Measurements from ENCODE around the gene EPHA1.
A peak's percentile ranks its signal among the peaks of the same experiment; 100 is the strongest.

The EPHA1 gene

DNA sequence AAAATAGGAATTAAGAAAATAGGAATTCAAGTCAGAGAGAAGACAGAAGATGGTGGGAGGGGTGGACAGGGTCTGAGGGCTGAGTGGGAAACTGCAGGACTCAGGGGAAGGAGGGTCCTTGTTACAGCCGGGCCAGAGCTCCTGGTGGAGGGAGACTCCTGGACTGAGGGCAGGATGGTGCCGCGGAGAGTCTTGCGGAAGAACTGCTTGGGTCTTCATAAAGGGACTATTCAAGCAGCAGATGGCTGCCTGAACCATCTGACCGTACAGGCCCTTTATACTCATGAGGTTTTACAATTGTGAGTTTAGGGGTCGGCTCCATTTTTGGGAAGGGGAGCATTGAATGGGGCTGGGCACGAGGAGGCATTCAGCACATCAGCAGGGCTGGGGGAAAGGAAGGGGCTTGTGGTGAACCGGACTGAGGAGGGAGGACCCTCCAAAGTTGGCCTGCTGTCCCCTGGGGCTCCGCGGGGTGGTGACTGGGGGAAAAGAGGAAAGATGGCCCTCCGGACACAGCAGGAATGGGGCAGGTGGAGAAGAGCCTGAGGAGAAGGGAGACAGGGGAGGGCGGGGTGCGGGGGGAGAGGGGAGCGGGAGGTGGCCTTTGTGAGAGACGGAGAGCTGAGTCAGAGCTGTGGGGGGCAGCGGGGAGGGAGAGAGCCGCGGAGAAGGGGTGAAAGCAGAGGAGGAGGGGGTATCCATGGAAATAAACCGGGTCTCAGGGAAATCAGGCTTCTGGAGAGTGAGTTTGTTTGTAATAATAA is 47.7 kb downstream of the EPHA1 start:
- WGBS (ENCODE audit: insufficient coverage, insufficient read length), result no CpG with 5 or more reads among the region's 19 CpGs
- H3K27ac ChIP-seq (ENCODE audit: low read length), result no peak overlapping the region
- H3K4me1 ChIP-seq (ENCODE audit: control insufficient read depth, insufficient read depth, low read length), result no peaks in the 10 kb centered on the region; the same call in 1 of the 2 replicates
- H3K27me3 ChIP-seq (ENCODE audit: control insufficient read depth, insufficient read depth, low read length), result 0 out of 2 replicates have a peak, but pooled peaks cover 2% of the 10 kb centered on the region
- H3K36me3 ChIP-seq (ENCODE audit: control insufficient read depth, insufficient read depth, low read length), result peaks cover 14% of the 10 kb centered on the region; the same call in 1 of the 2 replicates
- H3K4me3 ChIP-seq (ENCODE audit: low read length), result peak overlapping the region; percentile 84; the same call in 1 of the 2 replicates
- no peaks in the 10 kb centered on the region for H3K9me3 ChIP-seq (ENCODE audit: control insufficient read depth, insufficient read depth, low read length)
- DNase-seq (ENCODE audit: low read depth, low spot score), result no peak

DNA sequence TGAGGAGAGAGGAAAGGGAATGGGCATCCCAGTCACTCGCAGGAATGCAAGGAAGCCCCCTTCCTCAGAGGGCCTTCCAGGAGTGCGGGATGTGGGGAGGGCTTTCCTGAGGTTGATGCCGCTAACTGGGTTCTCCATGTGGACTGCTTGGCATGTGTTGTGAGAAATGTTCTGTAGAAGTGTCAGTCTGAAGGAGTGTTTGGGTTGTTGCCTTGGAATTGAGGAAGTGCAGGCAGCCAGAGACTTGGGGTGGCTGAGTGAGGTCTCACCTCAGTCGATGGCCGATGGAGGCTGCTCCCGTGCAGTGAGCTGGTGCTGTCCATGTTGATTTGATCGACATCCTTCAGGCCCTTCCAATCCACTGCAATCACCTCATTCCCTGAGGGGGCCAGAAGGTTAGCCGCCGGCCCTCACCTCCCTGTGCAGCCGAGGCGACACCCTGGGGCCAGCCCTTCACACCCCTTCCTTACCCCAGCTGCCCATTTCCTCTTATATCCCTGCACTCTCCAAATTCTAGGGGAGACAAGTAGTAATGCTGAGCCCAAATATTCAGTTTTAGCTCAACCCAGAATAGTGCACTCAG is 48.8 kb downstream of the EPHA1 start:
- no peaks in the 10 kb centered on the region; the same call in none of the 2 replicates for H3K4me1 ChIP-seq (ENCODE audit: control insufficient read depth, insufficient read depth, low read length)
- H3K36me3 ChIP-seq (ENCODE audit: control insufficient read depth, insufficient read depth, low read length), result peaks cover 17% of the 10 kb centered on the region; the same call in 1 of the 2 replicates
- H3K9me3 ChIP-seq (ENCODE audit: control insufficient read depth, insufficient read depth, low read length), result no peaks in the 10 kb centered on the region
- H3K27ac ChIP-seq (ENCODE audit: low read length), result no peak overlapping the region
- H3K4me3 ChIP-seq (ENCODE audit: low read length), result no peak overlapping the region
- 0 out of 2 replicates have a peak, but pooled peaks cover 2% of the 10 kb centered on the region for H3K27me3 ChIP-seq (ENCODE audit: control insufficient read depth, insufficient read depth, low read length)
- no peak for DNase-seq (ENCODE audit: low read depth, low spot score)
- WGBS (ENCODE audit: insufficient coverage, insufficient read length), result no CpG with 5 or more reads among the region's 11 CpGs

DNA sequence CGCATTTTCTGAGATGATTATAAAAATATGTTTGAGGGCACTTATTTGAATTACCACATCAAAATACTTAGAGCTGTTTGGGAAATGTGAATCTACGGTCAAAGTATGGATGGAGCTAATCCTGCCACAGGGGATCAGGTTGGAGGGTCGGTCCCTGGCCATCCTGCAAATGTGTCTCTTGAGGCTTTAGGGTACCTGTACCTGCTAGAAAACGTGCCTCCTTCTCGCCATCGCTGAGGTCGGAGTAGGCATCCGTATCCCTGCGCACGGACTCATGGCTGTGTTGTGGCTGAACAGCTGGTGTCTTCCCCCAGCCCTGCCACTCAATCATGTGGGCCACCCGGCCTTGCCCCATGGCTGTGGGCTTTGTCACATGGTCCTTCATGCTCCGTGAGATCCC is 50.0 kb downstream of the EPHA1 start:
- DNase-seq (ENCODE audit: low read depth, low spot score), result no peak
- Histone ChIP-seq H3K4me1 (ENCODE audit: control insufficient read depth, insufficient read depth, low read length) (no peaks in the 10 kb centered on the region; the same call in none of the 2 replicates), H3K27me3 (ENCODE audit: control insufficient read depth, insufficient read depth, low read length) (0 out of 2 replicates have a peak, but pooled peaks cover under 1% of the 10 kb centered on the region), H3K9me3 (ENCODE audit: control insufficient read depth, insufficient read depth, low read length) (no peaks in the 10 kb centered on the region), H3K27ac (ENCODE audit: low read length) (no peak overlapping the region), H3K4me3 (ENCODE audit: low read length) (no peak overlapping the region), H3K36me3 (ENCODE audit: control insufficient read depth, insufficient read depth, low read length) (peaks cover 17% of the 10 kb centered on the region; the same call in 1 of the 2 replicates)
- no CpG with 5 or more reads among the region's 12 CpGs for WGBS (ENCODE audit: insufficient coverage, insufficient read length)

DNA sequence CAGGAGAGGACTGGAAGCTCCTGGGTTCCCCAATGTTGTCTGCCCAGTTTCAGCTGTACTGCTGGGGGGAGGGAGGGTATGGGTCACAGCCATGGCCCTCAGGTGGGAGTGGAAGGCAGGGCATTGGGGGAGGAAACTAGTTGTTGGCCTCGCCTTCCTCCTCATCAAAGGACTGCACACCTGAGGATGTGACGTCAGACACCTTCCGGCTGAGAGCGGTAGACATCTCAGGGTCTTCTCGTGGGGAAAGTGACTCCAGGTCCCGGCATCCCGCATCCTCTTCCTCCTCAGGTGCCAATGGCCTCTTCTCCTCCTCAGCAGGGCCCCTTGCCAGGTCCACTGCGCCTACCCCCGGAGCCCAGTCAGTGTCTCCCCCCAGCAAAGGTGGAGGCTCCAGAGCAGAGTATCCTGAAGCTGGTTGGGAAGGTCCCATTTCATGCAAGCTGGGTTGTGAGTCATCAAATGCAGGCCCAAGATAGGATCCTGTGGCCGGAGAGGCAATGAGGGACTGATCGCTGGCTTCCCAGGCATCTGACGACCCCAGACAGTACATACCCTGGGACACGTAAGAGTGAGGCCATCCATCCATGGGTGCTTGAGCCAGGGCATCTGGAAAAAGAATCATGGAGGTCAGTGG is 52.1 kb downstream of the EPHA1 start:
- Histone ChIP-seq H3K4me1 (ENCODE audit: control insufficient read depth, insufficient read depth, low read length) (peaks cover 2% of the 10 kb centered on the region; the same call in 1 of the 2 replicates), H3K27me3 (ENCODE audit: control insufficient read depth, insufficient read depth, low read length) (no peaks in the 10 kb centered on the region), H3K27ac (ENCODE audit: low read length) (no peak overlapping the region), H3K4me3 (ENCODE audit: low read length) (no peak overlapping the region), H3K9me3 (ENCODE audit: control insufficient read depth, insufficient read depth, low read length) (no peaks in the 10 kb centered on the region), H3K36me3 (ENCODE audit: control insufficient read depth, insufficient read depth, low read length) (peaks cover 17% of the 10 kb centered on the region; the same call in 1 of the 2 replicates)
- no peak for DNase-seq (ENCODE audit: low read depth, low spot score)
- WGBS (ENCODE audit: insufficient coverage, insufficient read length), result no CpG with 5 or more reads among the region's 13 CpGs

DNA sequence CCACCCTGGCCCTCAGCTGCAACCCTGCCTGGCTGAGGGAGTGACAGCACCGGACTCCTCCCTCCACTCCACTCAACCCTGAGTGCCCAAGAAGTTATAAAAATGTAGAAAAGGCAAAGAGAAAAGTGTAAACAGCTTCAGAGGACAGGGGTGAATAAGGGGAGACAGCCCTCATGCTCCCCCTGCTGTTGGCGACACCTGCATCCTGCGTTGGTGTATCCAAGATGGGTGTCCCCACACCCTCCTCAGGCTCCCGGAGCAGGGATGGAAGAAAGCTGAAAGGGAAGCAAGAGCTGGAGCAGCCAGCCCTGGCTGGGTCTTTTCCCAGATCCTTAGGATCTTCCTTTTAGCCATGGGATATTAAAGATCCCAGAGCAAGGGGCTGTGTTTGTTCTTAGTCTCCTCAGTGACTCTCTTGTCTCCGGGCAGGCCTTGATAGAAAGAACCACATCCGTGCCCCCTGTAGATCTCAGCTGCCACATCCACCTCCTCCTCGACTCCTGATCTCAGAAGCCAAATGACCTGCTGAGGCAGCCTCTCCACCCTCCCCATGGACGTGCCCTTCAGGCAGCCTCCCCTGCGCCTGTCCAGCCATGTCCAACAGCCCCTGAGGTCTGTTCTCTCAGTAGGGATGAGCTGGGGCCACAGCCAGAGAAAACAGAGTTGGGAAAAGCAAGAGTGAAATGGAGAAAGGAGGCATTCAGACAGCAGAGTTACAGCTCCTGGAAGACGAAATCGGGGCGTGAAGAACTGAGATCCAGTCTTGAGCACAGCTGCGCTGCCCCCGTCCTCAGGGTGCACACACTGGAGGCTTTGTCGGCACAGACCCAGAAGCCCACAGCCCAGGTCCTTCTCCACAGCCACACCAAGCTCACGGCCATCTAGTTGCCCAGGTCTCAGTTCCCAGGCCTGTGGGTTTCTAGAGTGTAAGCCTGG is 52.9 kb downstream of the EPHA1 start:
- peaks cover 17% of the 10 kb centered on the region; the same call in 1 of the 2 replicates for H3K36me3 ChIP-seq (ENCODE audit: control insufficient read depth, insufficient read depth, low read length)
- H3K27ac ChIP-seq (ENCODE audit: low read length), result no peak overlapping the region
- H3K9me3 ChIP-seq (ENCODE audit: control insufficient read depth, insufficient read depth, low read length), result no peaks in the 10 kb centered on the region
- H3K4me1 ChIP-seq (ENCODE audit: control insufficient read depth, insufficient read depth, low read length), result peaks cover 2% of the 10 kb centered on the region
- H3K27me3 ChIP-seq (ENCODE audit: control insufficient read depth, insufficient read depth, low read length), result no peaks in the 10 kb centered on the region
- no CpG with 5 or more reads among the region's 16 CpGs for whole genome bisulfite sequencing (ENCODE audit: insufficient coverage, insufficient read length)
- DNase-seq (ENCODE audit: low read depth, low spot score), result no peak
- no peak overlapping the region for H3K4me3 ChIP-seq (ENCODE audit: low read length)

DNA sequence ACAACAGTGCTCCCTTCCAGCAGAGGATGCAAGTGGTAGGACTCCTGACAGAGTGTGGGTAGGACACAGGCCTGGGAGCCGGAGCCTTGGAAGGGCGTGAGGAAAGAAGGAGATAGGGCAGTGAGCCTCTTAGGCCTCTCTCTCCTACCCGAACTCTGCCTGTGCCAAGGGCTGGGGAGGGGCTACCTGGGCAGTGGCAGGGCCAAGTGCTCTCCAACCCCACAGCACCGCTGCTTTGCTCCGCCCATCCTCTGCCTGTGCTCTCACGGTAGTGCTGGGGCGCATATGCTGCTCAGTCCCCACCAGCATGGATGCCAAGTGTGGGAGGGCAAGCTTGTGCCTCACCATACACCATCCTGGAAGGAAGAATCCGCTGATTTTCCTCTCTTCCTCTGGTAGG is 53.7 kb downstream of the EPHA1 start:
- DNase-seq (ENCODE audit: low read depth, low spot score), result no peak
- H3K9me3 ChIP-seq (ENCODE audit: control insufficient read depth, insufficient read depth, low read length), result no peaks in the 10 kb centered on the region
- H3K4me3 ChIP-seq (ENCODE audit: low read length), result no peak overlapping the region
- H3K27me3 ChIP-seq (ENCODE audit: control insufficient read depth, insufficient read depth, low read length), result no peaks in the 10 kb centered on the region
- H3K4me1 ChIP-seq (ENCODE audit: control insufficient read depth, insufficient read depth, low read length), result peaks cover 2% of the 10 kb centered on the region
- no CpG with 5 or more reads among the region's 8 CpGs for WGBS (ENCODE audit: insufficient coverage, insufficient read length)
- no peak overlapping the region for H3K27ac ChIP-seq (ENCODE audit: low read length)
- H3K36me3 ChIP-seq (ENCODE audit: control insufficient read depth, insufficient read depth, low read length), result peaks cover 17% of the 10 kb centered on the region; the same call in 1 of the 2 replicates

DNA sequence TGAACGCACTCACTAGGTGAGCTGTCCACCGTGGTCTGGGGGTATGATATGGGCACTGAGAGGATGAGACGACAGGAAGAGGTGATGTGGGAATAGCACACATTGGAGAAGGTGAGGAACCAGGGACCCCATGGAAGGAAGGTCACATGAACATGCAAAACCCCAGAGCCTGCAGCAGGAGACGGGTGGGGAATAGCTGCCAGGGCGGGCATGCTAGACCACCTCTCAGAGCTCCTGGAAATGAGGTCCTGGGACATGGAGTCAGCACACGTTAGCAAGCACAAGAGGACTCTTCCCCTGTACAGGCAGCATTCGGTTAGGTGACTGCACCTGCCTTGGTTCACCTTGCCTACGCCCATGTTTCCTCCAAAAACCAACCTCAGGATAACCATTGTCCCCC is 54.3 kb downstream of the EPHA1 start:
- no peak overlapping the region for H3K27ac ChIP-seq (ENCODE audit: low read length)
- H3K27me3 ChIP-seq (ENCODE audit: control insufficient read depth, insufficient read depth, low read length), result no peaks in the 10 kb centered on the region
- DNase-seq (ENCODE audit: low read depth, low spot score), result no peak
- peaks cover 15% of the 10 kb centered on the region; the same call in 1 of the 2 replicates for H3K36me3 ChIP-seq (ENCODE audit: control insufficient read depth, insufficient read depth, low read length)
- no peaks in the 10 kb centered on the region for H3K9me3 ChIP-seq (ENCODE audit: control insufficient read depth, insufficient read depth, low read length)
- no CpG with 5 or more reads among the region's 8 CpGs for WGBS (ENCODE audit: insufficient coverage, insufficient read length)
- H3K4me3 ChIP-seq (ENCODE audit: low read length), result no peak overlapping the region
- H3K4me1 ChIP-seq (ENCODE audit: control insufficient read depth, insufficient read depth, low read length), result peaks cover 2% of the 10 kb centered on the region

DNA sequence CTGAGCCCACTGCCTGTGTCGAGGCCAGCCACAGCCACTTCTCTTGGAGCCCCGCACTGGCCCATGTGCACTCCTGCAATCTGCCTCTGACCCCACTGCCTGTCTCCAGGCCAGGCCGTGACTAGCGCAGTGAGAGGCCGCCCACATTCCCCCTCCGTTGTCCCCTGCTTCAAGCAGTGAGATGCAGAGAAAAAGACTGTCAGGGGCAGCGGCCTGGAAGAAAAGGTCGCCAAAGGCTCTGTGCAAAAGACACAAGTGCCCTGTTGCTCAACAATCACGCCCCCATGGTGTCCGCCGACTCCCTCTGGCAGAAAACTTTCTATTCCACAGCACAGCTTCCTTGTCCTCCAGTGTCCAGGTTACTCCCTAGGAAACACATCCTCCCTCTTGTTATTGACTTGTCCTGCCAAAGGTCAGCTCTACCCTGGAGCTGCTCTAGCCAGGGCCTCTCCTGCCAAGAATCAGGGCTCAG is 56.1 kb downstream of the EPHA1 start:
- peaks cover 2% of the 10 kb centered on the region for H3K4me1 ChIP-seq (ENCODE audit: control insufficient read depth, insufficient read depth, low read length)
- no peaks in the 10 kb centered on the region for H3K9me3 ChIP-seq (ENCODE audit: control insufficient read depth, insufficient read depth, low read length)
- H3K27me3 ChIP-seq (ENCODE audit: control insufficient read depth, insufficient read depth, low read length), result no peaks in the 10 kb centered on the region
- no peak for DNase-seq (ENCODE audit: low read depth, low spot score)
- H3K27ac ChIP-seq (ENCODE audit: low read length), result no peak overlapping the region
- no peak overlapping the region for H3K4me3 ChIP-seq (ENCODE audit: low read length)
- peaks cover 15% of the 10 kb centered on the region; the same call in 1 of the 2 replicates for H3K36me3 ChIP-seq (ENCODE audit: control insufficient read depth, insufficient read depth, low read length)
- no CpG with 5 or more reads among the region's 11 CpGs for WGBS (ENCODE audit: insufficient coverage, insufficient read length)

DNA sequence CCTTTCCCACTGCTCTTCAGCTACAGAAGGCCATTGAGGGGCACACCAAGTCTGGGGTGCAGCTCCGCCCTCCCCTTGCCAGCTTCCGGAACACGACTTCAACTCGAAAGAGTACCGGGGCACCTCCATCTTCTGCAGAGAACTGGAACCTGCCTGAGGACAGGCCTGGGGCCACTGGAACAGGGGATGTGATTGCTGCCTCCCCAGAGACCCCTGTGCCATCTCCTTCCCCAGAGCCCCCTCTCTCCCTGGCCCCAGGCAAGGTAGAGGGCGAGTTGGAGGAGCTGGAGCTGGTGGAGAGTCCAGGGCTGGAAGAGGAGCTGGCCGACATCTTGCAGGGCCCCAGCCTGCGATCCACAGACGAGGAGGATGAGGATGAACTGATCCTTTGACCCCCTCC is 57.1 kb downstream of the EPHA1 start:
- Histone ChIP-seq H3K9me3 (ENCODE audit: control insufficient read depth, insufficient read depth, low read length) (no peaks in the 10 kb centered on the region), H3K36me3 (ENCODE audit: control insufficient read depth, insufficient read depth, low read length) (peaks cover 9% of the 10 kb centered on the region; the same call in 1 of the 2 replicates), H3K27ac (ENCODE audit: low read length) (no peak overlapping the region), H3K27me3 (ENCODE audit: control insufficient read depth, insufficient read depth, low read length) (no peaks in the 10 kb centered on the region), H3K4me1 (ENCODE audit: control insufficient read depth, insufficient read depth, low read length) (peaks cover 2% of the 10 kb centered on the region), H3K4me3 (ENCODE audit: low read length) (no peak overlapping the region)
- WGBS (ENCODE audit: insufficient coverage, insufficient read length), result no CpG with 5 or more reads among the region's 9 CpGs
- DNase-seq (ENCODE audit: low read depth, low spot score), result no peak
